Upper lobe of left lung (tissue), 6 donors: Measurements from ENCODE around the gene LRRC1. TPM values are rescaled to one million over a fixed set of nuclear protein-coding genes. Genes with fewer than 3 reads are reported as not detected.

Experiments used
- ATAC-seq, 2 donors: fragments of 200-7000 bp; cut with Tn5 transposase; one replicate each; pipeline ENCODE4 v1.9.1; 2022; ENCODE audit warnings: mild to moderate bottlenecking in 2 of 2, moderate library complexity in 2 of 2; ENCODE audit not compliant: low FRiP score in 2 of 2
- DNase-seq, 2 donors: peaks; one replicate each; pipeline ENCODE4 v3.0.0-alpha.2; 2019 to 2020
- H3K27ac ChIP-seq, 4 donors: fragments of 200-600 bp; sonication (generic); one replicate each; pipeline ENCODE4 v1.5.1; 2016 to 2019
- H3K27me3 ChIP-seq, 4 donors: fragments of 200-600 bp; sonication (generic); one replicate each; pipeline ENCODE4 v1.5.1; 2017 to 2019
- H3K36me3 ChIP-seq, 4 donors: fragments of 200-600 bp; sonication (generic); one replicate each; pipeline ENCODE4 v1.5.1; 2016 to 2019
- H3K4me1 ChIP-seq, 4 donors: fragments of 200-600 bp; sonication (generic); one replicate each; pipeline ENCODE4 v1.5.1; 2018 to 2019
- H3K4me3 ChIP-seq, 4 donors: fragments of 200-600 bp; sonication (generic); one replicate each; pipeline ENCODE4 v1.5.1; 2017 to 2019; ENCODE audit warnings: mild to moderate bottlenecking in 2 of 4, moderate library complexity in 1 of 4
- H3K9me3 ChIP-seq, 4 donors: fragments of 200-600 bp; sonication (generic); one replicate each; pipeline ENCODE4 v1.5.1; 2018 to 2019
- EP300 ChIP-seq, 4 donors: sonication (generic); formaldehyde crosslinking; IDR thresholded peaks; one replicate each; pipeline ENCODE4 v1.5.1; 2017; ENCODE audit warnings: antibody characterized with exemption in 4 of 4, control low read depth in 2 of 4
- POLR2A ChIP-seq, 4 donors: fragments of 450-650 bp; IDR thresholded peaks; one replicate each; pipeline ENCODE4 v1.5.1; 2016 to 2017; ENCODE audit warnings: antibody characterized with exemption in 4 of 4, mild to moderate bottlenecking in 2 of 4
- POLR2AphosphoS5 ChIP-seq, 2 donors: sonication (generic); formaldehyde crosslinking; IDR thresholded peaks; one replicate each; pipeline ENCODE4 v1.5.1; 2017; ENCODE audit warnings: antibody characterized with exemption in 2 of 2
- WGBS, 2 donors: methylation state at CpG; one replicate each; pipeline ENCODE4 v1.1.5; 2017 to 2018; 5-methylcytosine and 5-hydroxymethylcytosine counted together
- total RNA-seq, 6 donors: library from RNA; depleted of rRNA in 4 of 6; stranded (reverse); fragments of >200 nt in 4 of 6; gene quantifications; one replicate each; pipeline versions ENCODE4 v1.1.0 to v1.2.1, GENCODE V29; 2016 to 2021
- TF ChIP-seq, protein P1 (sequence below), 6 experiments: fragments of 450-650 bp in 4 of 6; fragments of 200-600 bp in 2 of 6; sonication (generic) in 2 of 6; IDR thresholded peaks; one replicate each; pipeline ENCODE4 v1.5.1; 2016 to 2019; ENCODE audit warnings: antibody characterized with exemption in 6 of 6
- donor health status: DM: no; HTN: no; CAD: no; lungs with moderate emphysema.
- donor health status: DM: no; HTN: yes; CAD: no; lungs with severe emphysema.

LRRC1 gene
- total RNA-seq, 6 donors from 2014 or later = 10.9 to 31.5 (median 19.4) TPM

DNA sequence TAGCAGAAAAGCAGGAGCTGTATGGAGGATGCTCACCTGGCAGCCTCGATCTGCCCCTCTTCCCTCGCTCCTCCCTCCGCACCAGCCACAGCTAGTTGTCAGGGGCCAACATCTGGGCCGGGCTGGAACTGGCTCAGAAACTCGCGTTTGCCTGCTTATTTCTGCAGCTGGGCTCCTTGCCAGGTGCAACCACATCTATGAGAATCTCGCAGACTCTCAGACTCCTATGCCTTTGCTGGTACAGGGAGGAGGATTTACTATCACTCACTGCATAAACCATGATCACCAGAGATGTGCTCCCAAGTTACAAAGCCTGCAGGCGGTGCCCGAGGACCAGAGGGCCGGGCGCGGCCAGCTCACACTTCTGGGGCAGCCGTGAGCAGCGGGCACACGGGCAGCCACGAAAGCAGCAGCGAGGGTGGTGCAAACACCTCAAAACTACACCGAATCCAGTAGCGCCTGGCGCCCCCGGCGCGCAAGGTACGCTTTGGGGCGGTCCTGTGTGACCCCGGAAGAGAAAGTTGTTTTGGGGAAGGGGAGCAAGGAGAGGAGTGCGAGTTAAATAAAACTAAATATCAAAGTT, 577 bp upstream of the LRRC1 start:
- Histone ChIP-seq H3K9me3 (peaks cover 0 to 5% (median 1%) of the 10 kb centered on the region in 4 donors), H3K27me3 (no peaks in the 10 kb centered on the region), H3K4me3 (peak overlapping the region; percentile 70 to 94 (median 77)), H3K27ac (peak overlapping the region; percentile 75 to 85 (median 77)), H3K36me3 (no peaks in the 10 kb centered on the region), H3K4me1 (peaks cover 3 to 32% (median 12%) of the 10 kb centered on the region in 4 donors)
- ATAC-seq = peak; percentile 73 to 84
- TF ChIP-seq POLR2A (IDR thresholded peaks at IDR 0.05) (no peak), EP300 (IDR thresholded peaks at IDR 0.05) (no peak), POLR2AphosphoS5 (IDR thresholded peaks at IDR 0.05) (no peak)
- TF ChIP-seq, protein P1, sequence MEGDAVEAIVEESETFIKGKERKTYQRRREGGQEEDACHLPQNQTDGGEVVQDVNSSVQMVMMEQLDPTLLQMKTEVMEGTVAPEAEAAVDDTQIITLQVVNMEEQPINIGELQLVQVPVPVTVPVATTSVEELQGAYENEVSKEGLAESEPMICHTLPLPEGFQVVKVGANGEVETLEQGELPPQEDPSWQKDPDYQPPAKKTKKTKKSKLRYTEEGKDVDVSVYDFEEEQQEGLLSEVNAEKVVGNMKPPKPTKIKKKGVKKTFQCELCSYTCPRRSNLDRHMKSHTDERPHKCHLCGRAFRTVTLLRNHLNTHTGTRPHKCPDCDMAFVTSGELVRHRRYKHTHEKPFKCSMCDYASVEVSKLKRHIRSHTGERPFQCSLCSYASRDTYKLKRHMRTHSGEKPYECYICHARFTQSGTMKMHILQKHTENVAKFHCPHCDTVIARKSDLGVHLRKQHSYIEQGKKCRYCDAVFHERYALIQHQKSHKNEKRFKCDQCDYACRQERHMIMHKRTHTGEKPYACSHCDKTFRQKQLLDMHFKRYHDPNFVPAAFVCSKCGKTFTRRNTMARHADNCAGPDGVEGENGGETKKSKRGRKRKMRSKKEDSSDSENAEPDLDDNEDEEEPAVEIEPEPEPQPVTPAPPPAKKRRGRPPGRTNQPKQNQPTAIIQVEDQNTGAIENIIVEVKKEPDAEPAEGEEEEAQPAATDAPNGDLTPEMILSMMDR (IDR thresholded peaks at IDR 0.05) = peak in 1 of 6 experiments; percentile 14
- 1 to 2% methylated on average over 6 to 26 of the region's 27 CpGs for WGBS, 2 donors
- DNase-seq = peak; percentile 70 to 92

DNA sequence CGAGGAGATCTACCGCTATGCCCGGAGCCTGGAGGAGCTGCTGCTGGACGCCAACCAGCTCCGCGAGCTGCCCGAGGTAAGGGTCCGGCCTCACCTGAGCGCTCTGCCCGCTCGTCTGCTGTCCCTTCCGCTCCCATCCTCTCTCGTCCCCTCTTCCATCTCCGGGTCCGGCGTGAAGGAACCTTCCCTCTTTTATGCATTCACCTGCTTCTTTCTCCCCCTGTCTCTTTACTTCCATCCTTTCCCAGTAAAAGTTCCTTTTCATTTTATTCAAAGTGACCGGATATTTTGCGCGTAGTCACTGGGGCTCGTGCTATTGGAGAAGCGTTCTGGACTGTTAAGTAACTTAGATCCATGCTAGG, 516 bp downstream of the LRRC1 start:
- DNase-seq (peak in 1 of 2 donors; percentile 32), ATAC-seq (no peak)
- 0% methylated on average over 15 to 19 of the region's 21 CpGs for WGBS, 2 donors
- H3K4me1 ChIP-seq = peaks cover 3 to 32% (median 12%) of the 10 kb centered on the region in 4 donors
- no peaks in the 10 kb centered on the region for H3K27me3 ChIP-seq
- H3K9me3 ChIP-seq = no peaks in the 10 kb centered on the region
- no peaks in the 10 kb centered on the region for H3K36me3 ChIP-seq
- H3K27ac ChIP-seq = peak overlapping the region; percentile 75 to 85 (median 77)
- TF ChIP-seq, protein P1 (IDR thresholded peaks at IDR 0.05) = no peak
- TF ChIP-seq EP300 (IDR thresholded peaks at IDR 0.05) = no peak
- TF ChIP-seq POLR2AphosphoS5 (IDR thresholded peaks at IDR 0.05) = no peak
- no peak for TF ChIP-seq POLR2A (IDR thresholded peaks at IDR 0.05)
- H3K4me3 ChIP-seq = peak overlapping the region; percentile 70 to 94 (median 77)

DNA sequence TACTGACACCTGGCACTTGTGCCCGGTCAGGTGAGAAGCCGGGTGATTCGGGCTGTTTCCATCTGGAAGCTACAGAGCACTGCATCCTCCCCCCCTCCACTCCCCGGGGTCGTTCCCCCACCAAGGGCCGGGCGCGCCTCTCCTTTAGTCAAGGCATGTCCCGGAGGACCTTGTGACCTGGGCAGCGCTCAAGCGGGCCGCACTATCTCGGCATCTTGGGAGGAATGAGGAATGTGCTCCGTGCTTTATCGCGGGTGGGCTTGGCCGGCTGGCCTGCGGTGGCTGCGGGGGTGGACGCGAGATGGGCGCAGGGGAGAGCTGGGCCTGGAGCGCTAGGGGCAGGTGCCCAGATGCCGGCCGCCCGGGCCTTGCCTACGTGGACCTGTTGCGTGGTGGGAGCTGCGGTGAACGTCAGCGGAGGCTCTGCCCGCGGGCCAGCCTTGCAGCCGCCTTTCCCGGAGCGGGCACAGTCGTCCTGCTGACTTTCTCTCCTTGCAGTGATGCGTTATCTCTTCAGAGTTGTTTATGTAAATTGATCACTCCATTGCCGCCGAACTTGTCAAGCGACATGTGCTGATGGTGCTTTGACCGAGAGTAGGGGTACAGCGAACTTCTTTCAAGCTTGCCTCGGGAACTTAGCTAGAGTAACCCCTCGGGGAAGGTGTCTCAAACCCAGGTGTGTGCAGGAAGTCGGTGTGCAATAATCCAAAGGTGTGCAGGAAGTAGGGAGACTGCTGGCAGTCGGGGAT, 1.1 kb downstream of the LRRC1 start:
- Histone ChIP-seq H3K4me3 (peak overlapping the region; percentile 70 to 94 (median 77)), H3K27me3 (no peaks in the 10 kb centered on the region), H3K27ac (peak overlapping the region; percentile 75 to 85 (median 77)), H3K4me1 (peaks cover 3 to 32% (median 12%) of the 10 kb centered on the region in 4 donors), H3K9me3 (no peaks in the 10 kb centered on the region), H3K36me3 (no peaks in the 10 kb centered on the region)
- peak; percentile 7 to 41 for ATAC-seq
- TF ChIP-seq, protein P1 (IDR thresholded peaks at IDR 0.05) = no peak
- TF ChIP-seq EP300 (IDR thresholded peaks at IDR 0.05) = no peak
- 18 to 47% methylated on average over 12 to 44 of the region's 47 CpGs for WGBS, 2 donors
- DNase-seq = peak; percentile 38 to 88

DNA sequence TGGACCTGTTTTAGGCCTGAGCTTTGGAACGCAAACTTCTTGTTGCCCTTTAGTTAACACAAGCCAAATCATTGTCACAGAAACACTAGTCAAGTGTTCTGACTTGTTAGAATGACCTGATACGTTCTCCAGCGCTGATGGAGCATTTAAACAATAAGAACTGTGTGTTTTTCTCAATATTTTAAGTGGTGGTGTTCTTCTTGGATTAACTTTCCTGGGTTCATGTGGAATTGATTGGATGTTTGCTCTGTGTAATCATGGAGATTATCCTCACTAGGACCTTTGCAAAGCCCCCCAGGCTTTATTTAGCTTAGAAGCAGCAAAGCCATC, 1.6 kb downstream of the LRRC1 start:
- WGBS, 2 donors = 54 to 59% methylated on average over 3 of the region's 3 CpGs
- H3K27ac ChIP-seq = peak overlapping the region in 3 of 4 donors; percentile 75 to 85 (median 77)
- no peak for DNase-seq
- peaks cover 3 to 32% (median 12%) of the 10 kb centered on the region in 4 donors for H3K4me1 ChIP-seq
- H3K27me3 ChIP-seq = no peaks in the 10 kb centered on the region
- no peak for TF ChIP-seq POLR2AphosphoS5 (IDR thresholded peaks at IDR 0.05)
- ATAC-seq = no peak
- H3K4me3 ChIP-seq = peak overlapping the region in 3 of 4 donors; percentile 71 to 94 (median 83)
- no peaks in the 10 kb centered on the region for H3K9me3 ChIP-seq
- H3K36me3 ChIP-seq = no peaks in the 10 kb centered on the region

DNA sequence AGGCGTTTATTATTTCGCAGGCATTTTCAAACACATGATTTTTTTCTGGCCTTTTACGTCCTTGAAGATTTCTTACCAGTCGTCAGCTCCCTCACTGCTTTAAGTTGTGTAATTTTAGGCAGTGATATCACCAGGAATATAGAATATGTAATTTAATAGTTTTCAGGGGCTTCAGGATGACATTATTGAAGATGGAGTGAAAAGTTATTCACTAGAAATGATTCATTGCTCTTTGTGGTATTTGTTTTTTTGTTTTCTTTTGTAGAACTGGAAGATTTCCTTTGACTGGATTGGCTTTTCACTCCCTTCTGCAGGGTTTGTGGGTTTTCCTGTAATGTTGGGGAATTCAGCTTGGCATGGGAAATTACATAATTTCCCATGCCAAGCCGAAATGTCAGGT, 2.0 kb downstream of the LRRC1 start:
- Histone ChIP-seq H3K4me3 (peak overlapping the region in 2 of 4 donors; percentile 71 to 94), H3K9me3 (no peaks in the 10 kb centered on the region), H3K27ac (peak overlapping the region in 3 of 4 donors; percentile 75 to 85 (median 77)), H3K27me3 (no peaks in the 10 kb centered on the region), H3K36me3 (no peaks in the 10 kb centered on the region), H3K4me1 (peaks cover 3 to 32% (median 12%) of the 10 kb centered on the region in 4 donors)
- ATAC-seq (no peak), DNase-seq (no peak)
- WGBS, 2 donors = 69 to 73% methylated on average over 5 of the region's 5 CpGs
- TF ChIP-seq, protein P1 (IDR thresholded peaks at IDR 0.05) = no peak
- TF ChIP-seq POLR2AphosphoS5 (IDR thresholded peaks at IDR 0.05) (no peak), EP300 (IDR thresholded peaks at IDR 0.05) (no peak), POLR2A (IDR thresholded peaks at IDR 0.05) (no peak)
